RWPE1 (cell line): ENCODE data around the gene JAK1.

Experiments used
- CTCF ChIA-PET: fragments of 350-600 bp; sonication (Branson Sonifier 250); formaldehyde crosslinking; extraction: SDS; loops from one replicate; lab custom pipeline; 2021; lab: Yijun Ruan, JAX
- POLR2A ChIA-PET: fragments of 400-600 bp; formaldehyde crosslinking; extraction: SDS; loops from one replicate; lab custom pipeline; 2020; ENCODE audit warnings: antibody characterized with exemption; ENCODE audit not compliant: low non-redundant PET; lab: Yijun Ruan, JAX
- DNase-seq: peaks from one replicate; pipeline ENCODE4 v3.0.0; 2012; ENCODE audit warnings: low spot score
- H3K27ac ChIP-seq: fragments of 450-650 bp; 2 replicates; pipeline ENCODE4 v1.5.1; 2017
- CTCF ChIP-seq: fragments of 450-650 bp; conservative IDR thresholded peaks from 2 replicates; pipeline ENCODE4 v1.5.1; 2017; ENCODE audit warnings: low read depth, mild to moderate bottlenecking

Gene JAK1

DNA sequence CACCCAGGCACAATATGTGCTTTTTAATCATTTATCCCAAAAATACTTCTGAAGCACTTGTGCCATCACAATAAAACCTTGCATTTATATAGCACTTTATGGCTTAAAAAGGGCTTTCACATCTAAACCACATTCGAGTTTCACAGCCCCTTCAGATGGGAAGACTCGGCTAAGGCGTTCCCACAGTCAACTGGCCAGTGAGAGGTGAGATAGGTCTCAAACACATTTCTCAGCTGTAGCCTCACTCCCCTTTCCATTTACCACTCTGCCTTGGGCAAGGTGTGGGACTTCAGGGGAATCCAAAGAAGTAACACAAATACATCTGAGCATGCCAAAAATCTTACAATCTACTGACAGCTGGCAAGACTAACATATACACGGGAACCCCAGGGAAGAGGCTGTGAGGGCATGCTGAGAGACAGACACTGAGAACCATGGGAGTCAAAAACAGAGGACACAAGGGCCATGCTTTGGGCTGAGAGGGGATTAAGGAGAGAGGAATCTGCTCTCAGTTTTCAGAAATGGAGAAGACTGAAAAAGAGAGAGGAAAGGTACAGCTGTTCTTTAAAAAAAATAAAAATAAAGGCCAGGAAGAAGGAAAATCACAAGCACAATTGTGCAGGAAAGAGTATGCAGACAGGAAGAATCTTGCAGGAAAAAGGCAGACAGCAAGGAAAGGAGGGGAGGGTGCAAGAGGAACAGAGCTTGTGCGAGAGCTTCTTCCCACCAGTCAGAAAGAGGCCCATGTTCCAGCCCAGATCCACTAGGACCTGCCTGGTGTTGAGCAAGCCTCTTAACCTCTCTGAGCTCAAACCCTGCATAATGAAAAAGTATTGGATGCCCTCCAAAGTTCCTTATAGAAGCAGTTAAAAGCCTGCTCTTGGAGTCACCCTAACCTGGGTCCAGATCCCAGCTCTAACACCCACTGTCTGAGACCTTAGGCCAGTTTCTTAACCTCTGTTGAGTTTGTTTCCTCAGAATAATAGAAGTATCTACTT lies 73.5 kb downstream of the JAK1 start:
- no peak for DNase-seq
- no peak for TF ChIP-seq CTCF
- H3K27ac ChIP-seq, result no peak overlapping the region
- ChIA-PET CTCF (interaction anchor here (1.0 kb wide), 1 partner anchor 30 kb away, joined by 3 read pairs; no protein-coding TSS in a partner anchor), POLR2A (no interaction called here)

GRCh38 chr1:64891448-64891825 lies 74.9 kb downstream of the JAK1 start:
- no peak overlapping the region for H3K27ac ChIP-seq
- no peak for TF ChIP-seq CTCF

GRCh38 chr1:64890699-64891447 lies 75.5 kb downstream of the JAK1 start:
- no peak for DNase-seq
- ChIA-PET CTCF (no interaction called here), POLR2A (no interaction called here)
- H3K27ac ChIP-seq, result no peak overlapping the region
- TF ChIP-seq CTCF, result no peak

More at GRCh38 chr1:64891448-64891825, 74.9 kb downstream of the JAK1 start:
- CTCF ChIA-PET, result no interaction called here
- POLR2A ChIA-PET, result no interaction called here
- DNase-seq, result no peak

GRCh38 chr1:64887689-64888217 lies 78.6 kb downstream of the JAK1 start:
- CTCF ChIA-PET, result interaction anchor here (0.5 kb wide), 1 partner anchor 359 kb away, joined by 3 read pairs; no protein-coding TSS in a partner anchor
- H3K27ac ChIP-seq, result no peak overlapping the region

GRCh38 chr1:64886877-64887276 lies 79.5 kb downstream of the JAK1 start:
- ChIA-PET POLR2A (no interaction called here), CTCF (no interaction called here)
- no peak for DNase-seq
- no peak overlapping the region for H3K27ac ChIP-seq
- no peak for TF ChIP-seq CTCF

More at GRCh38 chr1:64887689-64888217, 78.6 kb downstream of the JAK1 start:
- POLR2A ChIA-PET, result no interaction called here
- DNase-seq, result no peak
- TF ChIP-seq CTCF, result no peak

- no peak overlapping the region for H3K27ac ChIP-seq
- POLR2A ChIA-PET, result no interaction called here
- CTCF ChIA-PET, result interaction anchor here (0.7 kb wide), 1 partner anchor 65 kb away, joined by 3 read pairs; no protein-coding TSS in a partner anchor
- no peak for TF ChIP-seq CTCF
- DNase-seq, result no peak
Observed at GRCh38 chr1:64885648-64886047, 80.7 kb downstream of the JAK1 start.
